DMS 273 (cell line): ENCODE measurements around the gene TMEM120A.
A peak's percentile ranks its signal among the peaks of the same experiment; 100 is the strongest.

ENCODE experiments used
- DNase-seq: peaks from one replicate; lab custom pipeline; 2025; ENCODE audit not compliant: unreplicated experiment; lab: John Stamatoyannopoulos, UW

TMEM120A gene

DNA sequence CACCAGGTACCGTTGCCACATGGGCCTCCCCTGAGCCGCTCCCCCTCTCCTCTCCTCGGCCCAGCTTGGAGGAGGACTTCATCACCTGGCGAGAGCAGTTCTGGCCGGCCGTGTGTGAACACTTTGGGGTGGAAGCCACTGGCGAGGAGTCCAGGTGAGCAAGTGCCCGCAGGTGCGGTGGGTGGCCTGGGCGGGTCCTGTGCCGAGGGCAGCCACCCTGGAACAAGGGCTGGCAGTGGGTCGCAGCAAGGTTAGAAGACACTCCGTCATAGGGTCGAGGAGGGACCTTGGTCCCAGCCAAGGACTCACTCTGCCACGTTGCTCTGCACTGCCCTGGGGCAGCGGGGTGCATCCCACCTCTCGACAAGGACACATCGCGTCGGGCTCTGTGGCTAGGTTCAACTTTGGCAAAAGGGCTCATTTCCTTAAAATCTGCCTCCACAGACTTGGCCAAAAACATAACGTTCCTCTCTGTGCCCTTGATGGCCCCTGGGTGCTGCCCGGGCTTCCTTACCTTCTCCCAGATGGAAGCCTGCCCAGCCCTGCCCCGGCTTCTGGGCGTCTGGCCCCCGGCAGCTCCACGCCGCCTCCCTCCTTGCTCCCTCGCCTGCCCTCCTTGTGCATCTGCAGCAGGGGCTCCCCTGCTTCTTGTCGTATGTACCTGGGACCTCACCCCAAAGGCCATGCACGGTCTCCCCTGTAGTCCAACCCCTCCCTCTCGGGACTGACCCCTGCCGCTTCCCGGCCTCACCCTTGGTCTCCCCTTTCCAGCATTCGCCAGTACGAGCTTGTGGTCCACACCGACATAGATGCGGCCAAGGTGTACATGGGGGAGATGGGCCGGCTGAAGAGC is 12.7 kb downstream of the TMEM120A start:
- DNase-seq = no peak

DNA sequence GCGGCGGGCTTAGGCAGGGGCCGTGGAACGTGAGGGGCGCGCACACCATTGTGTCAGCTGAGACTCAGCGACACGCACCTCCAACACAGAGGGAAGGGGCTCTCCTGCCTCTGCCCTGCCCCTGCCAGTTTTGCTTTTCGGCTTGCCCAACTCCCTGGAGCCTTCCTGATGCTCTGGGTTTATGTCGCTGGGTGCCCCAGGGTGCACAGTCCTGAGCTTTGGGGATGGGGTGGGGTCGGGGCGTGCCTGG is 13.3 kb downstream of the TMEM120A start:
- DNase-seq = no peak

DNA sequence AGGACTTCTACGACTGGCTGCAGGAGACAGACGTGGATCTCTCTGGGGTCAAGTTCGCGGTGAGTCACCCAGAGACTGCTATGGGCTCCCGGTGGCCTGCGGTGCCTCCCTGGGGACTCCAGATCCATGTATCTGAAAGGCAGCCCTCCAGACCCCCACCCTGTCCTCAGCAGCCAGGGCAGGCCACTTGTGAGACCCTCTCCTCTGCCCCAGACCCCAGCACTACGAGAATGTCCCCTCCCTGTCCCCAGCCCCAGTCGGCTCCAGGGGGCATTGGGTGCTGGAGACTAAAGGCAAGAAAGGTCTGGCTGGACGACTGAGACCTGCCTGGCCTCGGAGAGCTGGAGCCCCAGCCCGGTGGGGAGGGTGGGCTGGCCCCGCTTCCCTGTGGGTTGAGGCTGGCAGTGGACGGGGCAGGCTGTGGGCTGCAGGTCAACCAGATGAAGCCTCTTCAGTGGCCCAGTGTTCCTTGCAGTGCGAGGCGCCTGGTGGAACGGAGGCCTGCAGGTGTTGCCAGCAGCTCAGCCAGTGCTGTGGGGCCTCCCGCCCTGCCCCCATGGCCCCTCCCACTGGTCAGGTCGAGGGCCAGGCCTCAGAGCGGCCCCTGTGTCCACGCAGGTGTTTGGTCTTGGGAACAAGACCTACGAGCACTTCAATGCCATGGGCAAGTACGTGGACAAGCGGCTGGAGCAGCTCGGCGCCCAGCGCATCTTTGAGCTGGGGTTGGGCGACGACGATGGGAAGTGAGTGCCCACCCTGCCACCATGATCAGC is 13.8 kb downstream of the TMEM120A start:
- no peak for DNase-seq

DNA sequence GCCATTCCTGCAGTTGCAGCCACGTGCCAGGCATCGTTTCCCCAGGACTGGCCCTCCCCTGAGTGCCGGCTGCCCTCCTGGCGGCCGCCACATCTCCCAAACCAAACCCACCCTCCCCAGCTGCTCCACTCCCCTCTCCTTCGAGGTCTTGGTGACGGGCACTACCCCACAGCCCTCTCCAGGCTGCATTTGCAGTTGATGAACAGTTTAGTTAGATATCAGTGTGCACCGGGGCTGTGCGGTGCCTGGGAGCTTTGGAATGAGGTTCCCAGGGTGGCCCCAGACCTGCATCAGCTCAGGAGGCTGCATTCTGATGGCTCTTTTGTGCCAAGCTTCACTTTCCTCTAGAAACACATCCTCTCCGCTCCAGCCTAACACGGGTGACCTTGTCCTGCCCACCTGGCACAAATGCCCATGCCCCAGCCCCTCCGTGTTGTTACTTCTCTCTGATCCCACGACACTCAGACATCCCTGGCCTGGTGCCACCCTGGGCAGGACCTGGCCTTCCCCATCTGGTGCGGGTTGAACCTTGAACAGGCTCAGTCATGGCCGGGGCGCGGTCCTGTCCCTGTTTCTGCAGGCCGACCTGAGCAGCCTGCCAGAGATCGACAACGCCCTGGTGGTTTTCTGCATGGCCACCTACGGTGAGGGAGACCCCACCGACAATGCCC is 14.5 kb downstream of the TMEM120A start:
- DNase-seq = peak; percentile 59

DNA sequence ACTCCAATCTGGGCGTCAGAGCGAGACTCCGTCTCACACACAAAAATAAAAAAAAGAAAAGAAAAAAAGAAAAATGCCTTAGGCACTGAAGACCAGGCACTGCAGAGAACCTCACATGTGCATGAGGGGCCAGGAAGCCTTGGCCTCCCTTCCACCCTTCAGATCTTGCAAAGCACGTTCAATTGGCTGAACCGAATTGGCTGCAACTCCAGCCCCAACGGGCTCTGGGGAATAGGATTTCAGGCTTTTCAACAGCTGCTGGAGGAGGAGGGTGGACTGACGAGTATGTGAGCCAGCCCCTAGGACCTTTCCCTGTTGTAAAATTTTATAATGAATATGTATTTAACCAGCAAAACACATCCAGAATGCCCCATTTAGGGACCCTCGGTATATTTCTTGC is 16.7 kb downstream of the TMEM120A start:
- DNase-seq = peak; percentile 92

DNA sequence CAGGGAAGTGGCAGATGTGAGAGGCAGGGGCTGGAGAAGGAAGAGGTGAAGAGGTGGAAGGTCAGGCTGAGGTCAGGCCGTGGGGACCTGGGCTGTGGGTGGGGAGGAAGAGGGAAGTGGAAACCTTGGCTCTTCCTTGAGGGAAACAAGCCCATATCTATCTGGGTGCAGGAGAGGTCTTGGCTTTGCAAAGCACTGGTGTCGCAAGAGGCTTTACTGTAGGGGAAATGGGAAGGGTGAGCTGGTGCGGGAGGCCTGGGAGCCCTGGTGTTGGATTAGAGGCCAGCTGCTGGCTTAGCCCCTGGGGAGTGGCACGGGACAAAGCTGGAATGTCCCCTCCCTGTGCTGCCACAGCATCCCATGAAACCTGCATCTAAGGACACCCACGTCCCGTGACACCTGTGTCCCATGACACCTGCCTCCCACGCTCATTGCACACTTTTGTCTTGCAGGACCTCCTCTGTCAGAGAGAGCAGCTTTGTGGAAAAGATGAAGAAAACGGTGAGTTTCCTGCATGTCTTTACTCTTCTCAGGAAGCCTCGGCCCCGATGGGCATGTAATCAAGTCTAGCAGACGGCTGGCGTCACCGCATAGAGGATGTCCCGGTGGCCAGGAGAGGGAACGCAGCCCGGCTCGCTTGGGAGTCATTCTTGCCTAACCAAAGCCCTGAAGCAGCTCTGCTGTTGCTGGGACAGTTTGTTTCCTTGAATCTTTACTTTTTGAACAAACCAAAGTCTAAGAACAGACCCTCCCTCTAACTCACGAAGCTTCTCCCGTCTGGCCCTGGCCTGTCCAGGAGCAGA is 22.2 kb downstream of the TMEM120A start:
- DNase-seq = peak; percentile 63

DNA sequence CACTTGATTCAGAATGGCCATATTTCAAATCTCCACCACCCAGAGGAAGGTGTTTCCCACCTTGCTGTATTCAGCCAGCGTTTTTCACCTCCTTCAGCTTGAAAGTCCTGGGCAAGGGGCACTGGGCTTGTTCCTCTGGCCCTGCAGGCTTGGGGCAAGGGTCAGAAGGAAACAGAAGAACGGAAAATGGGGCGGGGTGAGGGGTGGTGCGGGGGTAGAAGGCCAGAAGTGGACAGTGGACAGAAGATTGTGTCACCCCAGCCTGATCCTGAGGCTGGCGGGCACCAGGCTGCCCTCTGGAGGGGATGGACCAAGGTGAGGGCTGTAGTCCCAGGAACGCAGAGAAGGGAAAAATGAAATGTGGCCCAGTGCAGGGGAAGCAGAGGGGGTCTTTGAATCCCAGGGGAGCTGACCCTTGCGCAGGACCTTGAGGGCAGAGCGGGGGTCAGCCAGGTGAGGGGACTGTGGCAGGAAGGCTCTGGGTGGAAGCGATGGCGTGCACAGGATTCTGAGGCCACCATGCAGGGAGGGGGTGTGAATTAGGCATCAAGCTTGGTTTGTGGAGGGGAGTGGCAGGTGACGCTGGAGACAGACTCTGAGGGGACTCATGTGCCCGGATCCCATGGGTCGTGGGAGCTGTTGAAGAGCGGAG is 23.0 kb downstream of the TMEM120A start:
- DNase-seq = no peak

DNA sequence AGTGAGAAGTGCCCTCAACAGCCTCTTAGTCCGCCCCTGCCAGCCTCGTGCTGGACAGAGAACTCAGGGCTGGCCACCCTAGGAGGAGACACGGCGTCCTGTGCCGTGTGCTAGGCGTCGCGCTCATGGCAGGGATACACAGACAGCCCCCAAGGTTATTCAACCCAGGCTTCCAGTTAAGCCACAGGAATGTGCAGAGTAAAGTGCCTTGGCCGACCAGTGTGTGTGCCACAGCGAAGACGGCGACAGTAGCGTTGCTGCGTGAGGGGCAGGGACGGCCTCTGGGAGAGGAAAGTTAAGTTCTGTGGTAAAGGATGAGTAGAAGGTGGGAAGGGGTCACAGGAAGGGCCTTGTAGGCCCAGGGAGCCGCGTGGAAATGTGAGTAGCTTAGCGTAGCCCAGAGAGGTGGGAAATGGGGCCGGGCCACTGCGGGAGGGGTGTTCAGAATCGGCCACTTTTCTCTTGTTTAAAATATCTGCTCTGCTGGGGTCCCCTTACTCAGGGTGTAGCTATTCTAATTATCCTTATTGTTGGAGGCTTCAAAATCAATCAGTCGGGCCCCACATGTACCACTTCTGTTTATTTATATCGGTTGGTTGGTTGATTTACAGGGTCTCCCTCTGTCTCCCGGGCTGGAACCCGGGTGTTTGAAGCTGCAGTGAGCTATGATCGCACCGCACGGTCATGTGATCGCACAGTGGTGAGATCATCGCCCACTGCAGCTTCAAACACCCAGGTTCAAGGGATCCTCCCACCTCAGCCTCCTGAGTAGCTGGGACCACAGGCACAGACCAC is 24.5 kb downstream of the TMEM120A start:
- DNase-seq = no peak

DNA sequence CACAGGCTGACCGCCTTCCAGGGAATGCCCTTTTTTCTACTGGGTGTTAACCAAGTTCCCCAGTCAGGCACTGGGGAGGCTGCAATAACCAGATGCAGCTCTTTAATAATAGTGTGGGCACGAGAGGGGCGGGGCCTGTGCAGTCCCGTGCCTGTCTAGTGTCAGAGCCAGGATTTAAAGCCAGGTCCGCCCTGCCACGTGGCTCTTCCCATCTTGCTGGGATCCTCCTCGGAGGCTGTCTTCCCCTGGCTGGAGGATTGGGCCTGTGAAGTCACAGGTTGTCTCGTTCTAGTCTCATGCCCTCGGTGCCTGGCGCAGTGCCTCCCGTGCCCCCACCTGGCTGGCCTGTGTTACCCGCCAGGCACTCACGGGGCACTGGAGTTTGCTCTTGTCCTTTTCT is 25.2 kb downstream of the TMEM120A start:
- peak; percentile 42 for DNase-seq

DNA sequence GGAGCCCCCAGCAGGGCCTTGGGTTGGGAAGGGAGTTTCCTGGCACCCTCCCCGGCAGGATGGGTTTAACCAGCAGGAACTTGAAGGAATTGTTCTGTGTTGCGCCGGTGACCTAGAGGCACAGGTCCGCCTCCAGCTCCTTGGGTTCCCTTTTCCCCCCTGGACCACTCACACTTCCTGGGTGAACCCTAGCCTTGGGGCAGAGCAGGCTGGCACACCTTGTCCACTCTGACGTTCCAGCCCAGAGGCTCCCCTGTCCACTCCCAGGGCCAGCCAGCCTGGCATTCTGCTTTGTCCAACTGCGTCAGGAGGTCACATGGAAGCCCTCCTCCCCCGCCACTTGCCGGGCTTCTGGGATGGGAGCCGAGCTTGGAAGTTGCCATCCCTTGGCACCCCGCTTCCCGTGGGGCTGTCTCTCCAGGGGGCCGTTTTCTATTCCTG is 25.8 kb downstream of the TMEM120A start:
- no peak for DNase-seq

DNA sequence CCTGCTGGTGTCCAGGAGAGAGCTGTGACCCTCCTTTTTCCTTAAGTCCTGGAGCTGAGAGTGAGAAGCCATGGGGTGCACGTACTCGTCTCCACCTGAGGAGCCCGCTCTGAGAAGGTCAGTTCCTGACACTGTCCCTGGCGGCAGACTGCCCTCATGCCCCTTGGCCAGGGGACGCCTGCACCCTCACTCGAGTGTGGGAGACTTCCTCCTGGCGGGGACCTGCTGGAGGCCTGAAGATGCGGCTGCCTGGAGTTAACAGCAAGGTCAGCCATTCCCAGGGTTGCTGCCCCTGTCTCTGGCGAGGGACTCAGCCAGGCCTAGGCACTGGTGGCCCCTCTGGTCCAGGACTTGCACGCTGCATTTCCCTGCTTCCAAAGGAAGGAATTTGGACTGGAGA is 26.4 kb downstream of the TMEM120A start:
- DNase-seq = no peak

DNA sequence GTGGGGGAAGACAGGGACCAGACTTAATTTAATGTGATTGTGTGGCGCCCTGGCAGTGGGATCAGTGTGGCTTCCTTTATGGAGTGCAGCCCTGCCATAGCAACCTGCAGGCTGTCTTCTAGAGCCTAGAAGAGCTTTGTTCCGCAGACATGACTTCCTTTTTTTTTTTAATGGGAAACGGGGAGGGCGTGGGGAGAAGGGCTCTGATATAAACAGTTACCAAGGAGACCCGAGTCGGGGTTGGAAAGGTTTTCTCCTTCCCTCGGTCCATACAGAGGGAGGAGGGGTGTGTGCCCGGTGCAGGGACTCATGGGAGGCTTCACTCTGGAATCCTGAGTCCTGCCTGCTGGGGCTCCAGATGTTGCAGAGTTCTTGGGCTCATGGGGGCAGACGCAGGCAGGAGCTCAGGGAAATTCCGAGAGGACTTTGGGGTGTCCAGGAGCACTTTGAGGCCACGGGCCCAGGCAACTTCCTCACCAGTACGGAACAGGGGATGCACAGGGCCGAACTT is 26.9 kb downstream of the TMEM120A start:
- DNase-seq = peak; percentile 65

DNA sequence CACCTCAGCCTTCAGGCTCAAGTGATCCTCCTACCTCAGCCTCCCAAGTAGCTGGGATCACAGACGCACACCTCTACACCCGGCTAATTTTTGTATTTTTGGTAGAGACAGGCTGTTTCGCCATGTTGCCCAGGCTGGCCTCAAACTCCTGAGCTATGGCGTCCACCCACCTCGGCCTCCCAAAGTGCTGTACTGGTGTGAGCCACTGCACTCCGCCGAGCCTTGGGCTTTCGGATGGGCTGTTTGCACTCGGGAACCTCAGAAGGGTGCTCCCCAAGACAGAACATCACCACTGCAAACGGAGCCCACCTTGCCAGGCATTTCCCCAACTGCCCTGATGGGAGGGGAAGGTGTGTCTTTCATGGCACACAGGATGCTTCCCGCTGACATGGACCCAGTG is 27.3 kb downstream of the TMEM120A start:
- DNase-seq = no peak

DNA sequence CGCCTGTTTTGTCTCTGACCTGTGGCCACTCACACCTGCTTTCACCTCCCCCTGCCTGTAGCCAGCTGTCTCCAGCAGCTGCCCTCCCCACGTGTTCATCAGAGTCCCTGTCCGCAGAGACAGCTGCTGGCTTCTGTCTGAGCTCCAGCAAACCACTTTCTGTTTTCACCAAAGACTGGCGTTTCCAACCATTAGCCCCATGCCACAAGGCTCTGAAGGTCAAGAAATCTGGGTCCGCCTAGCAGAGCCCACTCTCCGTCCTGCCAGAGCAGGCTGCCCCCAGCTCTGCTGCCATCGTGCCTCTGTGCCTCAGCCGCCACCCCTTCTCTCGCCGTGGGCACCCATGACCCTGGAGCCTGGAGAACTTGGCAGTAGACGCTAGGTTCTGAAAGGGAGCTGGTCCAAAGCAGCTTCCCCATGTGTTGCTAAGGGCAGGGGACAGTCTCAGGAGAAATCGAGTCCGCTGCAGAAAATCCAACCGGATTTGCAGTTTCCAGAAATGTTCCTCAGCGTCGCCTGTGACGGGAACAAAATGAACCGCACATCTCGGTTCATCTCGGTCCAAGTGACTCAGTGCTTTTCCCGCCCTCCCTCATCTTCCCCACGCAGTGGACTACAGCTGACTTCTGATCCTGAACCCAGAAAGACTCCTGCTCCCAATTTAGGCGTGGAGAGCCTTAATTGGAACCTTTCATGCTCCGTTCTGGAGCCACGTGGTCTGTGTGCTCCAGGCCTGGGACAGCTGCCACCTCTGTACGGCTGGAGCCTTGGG is 28.0 kb downstream of the TMEM120A start:
- DNase-seq = peak; percentile 93

DNA sequence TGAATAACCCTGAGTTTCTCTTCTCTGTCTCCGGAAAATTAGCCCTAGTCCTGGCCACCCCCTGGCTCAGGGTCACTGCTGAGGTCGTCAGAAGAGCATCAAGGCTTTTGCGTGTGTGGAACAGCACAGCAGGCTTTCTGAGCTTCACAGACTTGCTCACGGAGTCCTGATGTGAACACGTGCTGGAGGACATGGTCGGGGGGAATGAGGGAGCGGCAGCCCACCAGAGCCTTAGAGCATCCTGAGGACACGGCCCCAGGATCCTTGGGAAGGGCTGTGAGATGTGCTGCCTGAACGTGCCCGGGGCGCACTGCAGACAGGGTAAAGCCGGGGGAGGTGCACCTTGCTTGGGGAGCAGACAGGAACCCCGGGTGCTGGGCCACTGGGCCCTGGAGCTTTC is 28.8 kb downstream of the TMEM120A start:
- no peak for DNase-seq

DNA sequence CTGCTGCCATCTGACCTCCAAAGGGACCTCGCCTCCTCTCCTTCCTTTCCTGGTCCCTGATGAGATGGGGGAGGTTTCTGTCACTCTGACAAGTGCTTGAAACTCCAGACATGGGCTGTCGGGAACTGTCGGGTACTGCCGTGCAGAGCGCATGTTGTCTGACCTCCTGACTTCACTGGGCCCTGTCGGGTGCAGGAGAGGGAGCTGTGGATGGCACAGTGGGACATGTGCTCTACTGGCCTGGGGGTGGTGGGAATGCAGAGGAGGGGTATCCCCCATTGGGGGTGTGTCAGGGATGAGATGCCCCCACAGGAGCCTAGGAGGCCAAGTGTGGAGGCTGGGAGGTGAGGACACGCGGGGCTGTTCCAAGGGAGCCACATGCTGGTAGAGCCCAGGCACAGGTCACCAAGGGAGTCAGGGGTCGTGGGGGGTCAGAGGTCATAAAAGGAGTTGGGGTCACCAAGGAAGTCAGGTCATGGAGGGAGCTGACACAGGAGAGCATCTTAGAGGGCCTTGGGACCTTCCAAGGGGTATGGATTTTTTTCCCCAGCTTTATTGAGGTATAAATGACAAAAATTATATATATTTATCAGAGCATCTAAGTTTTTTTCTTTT is 30.9 kb downstream of the TMEM120A start:
- no peak for DNase-seq

DNA sequence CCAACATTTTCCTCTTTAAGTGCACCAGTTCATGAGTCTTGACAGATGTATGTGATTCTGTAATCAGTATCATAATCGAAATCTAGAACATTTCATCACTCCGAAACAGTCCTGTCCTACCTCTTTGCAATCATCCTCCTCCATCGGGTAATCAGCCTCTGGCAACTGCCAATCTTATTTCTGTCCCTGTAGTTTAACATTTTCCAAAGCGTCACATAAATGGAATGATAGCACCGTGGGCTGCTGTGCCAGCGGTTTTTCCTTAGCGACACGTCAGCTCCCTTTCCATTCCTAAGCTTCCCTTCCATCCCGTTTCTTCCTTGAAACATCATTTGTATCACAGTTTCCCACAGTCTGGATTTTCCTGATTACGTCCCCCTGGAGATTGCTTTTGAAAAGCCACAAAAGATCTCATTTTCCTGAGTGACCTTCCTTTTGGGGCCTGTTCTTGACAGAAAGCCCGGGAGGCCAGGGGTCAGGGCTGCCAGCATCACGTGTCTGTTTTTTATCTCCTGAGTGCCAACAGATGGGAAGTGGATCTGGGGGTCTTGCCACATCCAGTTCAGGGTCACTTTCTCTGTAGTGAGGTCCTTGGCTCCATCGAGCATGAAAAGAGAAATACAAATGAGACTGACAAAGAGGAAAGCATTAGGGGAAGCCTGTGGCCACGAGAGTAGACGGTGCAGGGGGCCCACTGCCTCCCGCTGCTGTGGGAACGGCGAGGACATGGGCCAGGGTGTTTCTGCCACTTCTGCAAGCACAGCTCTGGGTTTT is 31.6 kb downstream of the TMEM120A start:
- DNase-seq = no peak

DNA sequence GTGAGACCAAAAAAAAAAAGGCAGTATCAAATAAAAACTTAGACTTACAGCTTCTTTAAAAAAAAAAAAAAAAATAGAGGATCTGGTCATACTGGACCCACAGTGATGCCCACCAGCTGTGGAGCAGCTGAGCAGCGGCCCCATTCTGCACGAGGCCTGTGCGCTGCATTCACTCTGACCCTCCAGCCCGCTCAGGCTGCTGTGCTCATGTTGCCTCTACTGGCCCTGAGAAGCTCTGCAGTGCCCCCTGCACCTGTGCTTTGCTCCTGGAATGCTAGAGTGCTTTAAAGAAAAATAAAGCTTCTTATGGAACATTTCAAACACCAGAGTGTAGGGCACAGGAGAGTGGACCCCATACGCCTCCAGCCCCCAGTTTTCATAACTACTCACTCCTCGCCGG is 33.2 kb downstream of the TMEM120A start:
- DNase-seq = no peak
